Measurements from ENCODE around the gene VGLL4. TPM values are rescaled to one million over a fixed set of nuclear protein-coding genes. Genes with fewer than 3 reads are reported as not detected.

VGLL4 gene
- total RNA-seq, 1 donor from 2014 or later: 48.7 TPM

GRCh38 chr3:11662392-11662990, 18.8 kb upstream of the VGLL4 start:
- no peaks in the 10 kb centered on the region for H3K36me3 Mint-ChIP-seq (ENCODE audit: low read depth)
- H3K9me3 Mint-ChIP-seq: no peaks in the 10 kb centered on the region
- no peak for DNase-seq (ENCODE audit: low spot score)
- H3K4me3 Mint-ChIP-seq: no peak overlapping the region
- H3K27me3 Mint-ChIP-seq (ENCODE audit: insufficient read depth): peaks cover 2% of the 10 kb centered on the region
- H3K4me1 Mint-ChIP-seq (ENCODE audit: low read depth): no peaks in the 10 kb centered on the region
- no peak overlapping the region for H3K27ac Mint-ChIP-seq
- intact Hi-C loops (cut with micrococcal nuclease): no loop called here

GRCh38 chr3:11661827-11662226, 18.1 kb upstream of the VGLL4 start:
- Mint-ChIP-seq H3K36me3 (ENCODE audit: low read depth) (no peaks in the 10 kb centered on the region), H3K27me3 (ENCODE audit: insufficient read depth) (peaks cover 2% of the 10 kb centered on the region), H3K9me3 (no peaks in the 10 kb centered on the region), H3K27ac (no peak overlapping the region), H3K4me3 (no peak overlapping the region), H3K4me1 (ENCODE audit: low read depth) (no peaks in the 10 kb centered on the region)
- no peak for DNase-seq (ENCODE audit: low spot score)
- intact Hi-C loops (cut with micrococcal nuclease): no loop called here

DNA sequence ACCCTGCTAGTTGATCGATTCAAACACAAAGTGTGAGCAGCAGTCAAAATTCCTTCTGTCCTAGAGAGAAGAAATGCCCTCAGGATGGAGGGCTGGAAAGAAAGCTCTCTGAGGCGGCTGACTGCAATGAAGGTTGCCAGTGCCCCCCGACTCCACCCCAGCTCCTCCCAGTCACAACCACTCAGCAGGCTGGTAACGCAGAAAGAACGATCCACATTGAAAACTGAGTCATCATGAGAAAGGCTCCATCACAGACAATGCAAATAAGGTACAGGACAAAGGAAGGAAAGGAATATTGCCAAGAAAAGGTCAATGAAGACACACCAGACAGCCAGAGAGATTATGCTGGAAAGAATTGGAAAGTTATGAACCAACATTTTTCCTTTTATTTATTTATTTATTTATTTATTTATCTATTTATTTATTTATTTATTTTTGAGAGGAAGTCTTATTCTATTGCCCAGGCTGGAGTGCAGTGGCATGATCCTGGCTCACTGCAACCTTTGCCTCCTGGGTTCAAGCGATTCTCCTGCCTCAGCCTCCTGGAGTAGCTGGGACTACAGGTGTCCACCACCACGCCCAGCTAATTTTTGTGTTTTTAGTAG, 17.4 kb upstream of the VGLL4 start:
- Mint-ChIP-seq H3K4me3 (no peak overlapping the region), H3K36me3 (ENCODE audit: low read depth) (no peaks in the 10 kb centered on the region), H3K4me1 (ENCODE audit: low read depth) (no peaks in the 10 kb centered on the region), H3K27me3 (ENCODE audit: insufficient read depth) (peaks cover 2% of the 10 kb centered on the region), H3K9me3 (no peaks in the 10 kb centered on the region), H3K27ac (no peak overlapping the region)
- DNase-seq (ENCODE audit: low spot score): no peak
- intact Hi-C loops (cut with micrococcal nuclease): no loop called here

GRCh38 chr3:11660242-11660641, 16.5 kb upstream of the VGLL4 start:
- H3K27ac Mint-ChIP-seq: no peak overlapping the region
- no peak overlapping the region for H3K4me3 Mint-ChIP-seq
- H3K36me3 Mint-ChIP-seq (ENCODE audit: low read depth): no peaks in the 10 kb centered on the region
- no peaks in the 10 kb centered on the region for H3K4me1 Mint-ChIP-seq (ENCODE audit: low read depth)
- no peak for DNase-seq (ENCODE audit: low spot score)
- H3K27me3 Mint-ChIP-seq (ENCODE audit: insufficient read depth): peaks cover 2% of the 10 kb centered on the region
- intact Hi-C loops (cut with micrococcal nuclease): no loop called here
- no peaks in the 10 kb centered on the region for H3K9me3 Mint-ChIP-seq

DNA sequence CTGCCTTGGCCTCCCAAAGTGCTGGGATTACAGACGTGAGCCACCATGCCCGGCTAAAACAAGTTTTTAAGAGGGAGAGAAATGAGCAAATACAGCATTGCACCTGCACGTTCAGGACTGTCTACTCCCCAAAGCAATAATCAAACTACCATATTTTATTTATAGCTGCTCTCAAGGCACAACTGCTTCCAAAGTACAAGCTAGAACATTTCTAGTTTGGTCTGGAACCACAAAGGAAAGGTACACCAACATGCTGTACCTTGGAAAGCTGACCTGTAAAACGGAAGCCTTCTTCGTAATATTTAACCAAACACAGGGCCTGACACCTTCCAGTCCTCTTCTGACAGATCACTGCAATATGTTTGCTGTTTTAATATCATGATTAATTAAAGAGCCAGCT, 14.5 kb upstream of the VGLL4 start:
- H3K27ac Mint-ChIP-seq: no peak overlapping the region
- H3K36me3 Mint-ChIP-seq (ENCODE audit: low read depth): no peaks in the 10 kb centered on the region
- H3K4me1 Mint-ChIP-seq (ENCODE audit: low read depth): no peaks in the 10 kb centered on the region
- no peak overlapping the region for H3K4me3 Mint-ChIP-seq
- intact Hi-C loops (cut with micrococcal nuclease): no loop called here
- H3K27me3 Mint-ChIP-seq (ENCODE audit: insufficient read depth): peaks cover 2% of the 10 kb centered on the region
- no peaks in the 10 kb centered on the region for H3K9me3 Mint-ChIP-seq
- DNase-seq (ENCODE audit: low spot score): no peak

- intact Hi-C loops (cut with micrococcal nuclease): no loop called here
- Mint-ChIP-seq H3K27me3 (ENCODE audit: insufficient read depth) (peaks cover 2% of the 10 kb centered on the region), H3K4me3 (no peak overlapping the region), H3K9me3 (no peaks in the 10 kb centered on the region), H3K36me3 (ENCODE audit: low read depth) (no peaks in the 10 kb centered on the region), H3K4me1 (ENCODE audit: low read depth) (no peaks in the 10 kb centered on the region), H3K27ac (no peak overlapping the region)
- no peak for DNase-seq (ENCODE audit: low spot score)
Measured at GRCh38 chr3:11655196-11655928, 11.6 kb upstream of the VGLL4 start.

DNA sequence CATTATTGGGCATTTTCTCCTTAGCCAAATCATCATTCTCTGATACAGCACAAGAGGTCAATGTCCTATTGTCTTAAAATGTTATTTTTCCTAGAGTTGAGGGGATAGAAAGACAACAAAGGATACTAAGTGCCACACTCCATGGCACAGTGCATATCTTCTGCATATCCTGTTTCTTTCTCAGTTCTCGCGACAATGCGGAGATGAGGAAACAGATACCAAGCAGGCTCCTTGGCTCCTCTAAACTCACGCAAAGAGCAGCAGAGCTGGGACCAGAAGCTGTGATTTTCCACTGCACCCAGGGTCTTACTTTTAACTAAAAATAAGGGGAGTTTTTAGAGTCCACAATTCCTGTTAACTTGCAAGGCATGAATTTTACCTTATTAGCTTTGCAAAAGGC, 10.5 kb upstream of the VGLL4 start:
- Mint-ChIP-seq H3K36me3 (ENCODE audit: low read depth) (no peaks in the 10 kb centered on the region), H3K27me3 (ENCODE audit: insufficient read depth) (no peaks in the 10 kb centered on the region), H3K27ac (no peak overlapping the region), H3K4me3 (no peak overlapping the region), H3K4me1 (ENCODE audit: low read depth) (no peaks in the 10 kb centered on the region), H3K9me3 (no peaks in the 10 kb centered on the region)
- DNase-seq (ENCODE audit: low spot score): no peak
- intact Hi-C loops (cut with micrococcal nuclease): no loop called here

- peaks cover 3% of the 10 kb centered on the region for H3K27me3 Mint-ChIP-seq (ENCODE audit: insufficient read depth)
- no peaks in the 10 kb centered on the region for H3K9me3 Mint-ChIP-seq
- intact Hi-C loops (cut with micrococcal nuclease): loop anchor here (2.0 kb wide), 3 partner anchors 65 to 895 kb away; no protein-coding TSS in a partner anchor
- H3K4me1 Mint-ChIP-seq (ENCODE audit: low read depth): no peaks in the 10 kb centered on the region
- no peak for DNase-seq (ENCODE audit: low spot score)
- H3K27ac Mint-ChIP-seq: no peak overlapping the region
- H3K4me3 Mint-ChIP-seq: no peak overlapping the region
- no peaks in the 10 kb centered on the region for H3K36me3 Mint-ChIP-seq (ENCODE audit: low read depth)
Measured at GRCh38 chr3:11653298-11654055, 9.8 kb upstream of the VGLL4 start.

DNA sequence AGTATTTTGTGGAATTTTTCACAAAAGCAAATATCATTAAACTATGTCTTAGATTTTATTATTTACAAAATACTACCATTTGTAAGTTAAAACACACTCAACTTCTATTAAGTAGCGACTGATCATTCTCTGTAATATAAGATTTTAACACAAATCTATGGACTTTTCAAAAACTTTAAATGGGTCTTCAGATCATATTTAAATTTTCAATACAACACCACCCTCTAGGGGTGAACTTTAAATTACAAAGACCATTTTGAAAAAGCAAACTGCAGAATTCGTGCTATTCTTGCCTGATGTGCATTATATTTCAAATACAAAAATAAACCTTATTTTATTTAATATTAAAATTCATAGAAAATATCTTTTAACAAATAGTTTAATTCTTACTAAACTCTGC, 8.2 kb upstream of the VGLL4 start:
- no peak for DNase-seq (ENCODE audit: low spot score)
- Mint-ChIP-seq H3K27ac (no peak overlapping the region), H3K27me3 (ENCODE audit: insufficient read depth) (peaks cover 15% of the 10 kb centered on the region), H3K36me3 (ENCODE audit: low read depth) (no peaks in the 10 kb centered on the region), H3K4me3 (no peak overlapping the region), H3K4me1 (ENCODE audit: low read depth) (no peaks in the 10 kb centered on the region), H3K9me3 (no peaks in the 10 kb centered on the region)
- intact Hi-C loops (cut with micrococcal nuclease): loop anchor here (1.0 to 2.0 kb wide), 8 partner anchors 67 to 893 kb away; no protein-coding TSS in a partner anchor

- H3K9me3 Mint-ChIP-seq: no peaks in the 10 kb centered on the region
- no peak overlapping the region for H3K27ac Mint-ChIP-seq
- peaks cover 17% of the 10 kb centered on the region for H3K27me3 Mint-ChIP-seq (ENCODE audit: insufficient read depth)
- no peak for DNase-seq (ENCODE audit: low spot score)
- H3K36me3 Mint-ChIP-seq (ENCODE audit: low read depth): no peaks in the 10 kb centered on the region
- intact Hi-C loops (cut with micrococcal nuclease): loop anchor here (1.0 kb wide), 1 partner anchor 591 kb away; no protein-coding TSS in a partner anchor
- H3K4me1 Mint-ChIP-seq (ENCODE audit: low read depth): no peaks in the 10 kb centered on the region
- H3K4me3 Mint-ChIP-seq: no peak overlapping the region
Measured at GRCh38 chr3:11651477-11651876, 7.8 kb upstream of the VGLL4 start.

DNA sequence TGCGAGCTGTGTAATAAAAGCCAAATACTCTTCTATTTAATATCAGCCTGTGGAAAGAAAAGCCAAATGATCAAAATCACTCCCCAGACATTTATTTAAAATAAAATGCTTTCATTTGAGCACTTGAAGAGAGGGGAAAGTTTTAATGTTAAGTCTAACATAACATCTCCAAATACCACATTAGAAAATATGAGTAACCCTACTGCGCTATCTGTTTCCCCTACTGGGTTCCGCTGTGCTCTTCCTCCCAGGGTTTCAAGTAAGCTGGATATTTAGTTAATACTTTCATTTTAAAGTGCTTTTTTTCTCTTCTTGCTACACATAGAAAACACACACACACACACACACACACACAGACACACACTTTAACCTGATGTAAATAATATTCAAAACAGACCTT, 6.7 kb upstream of the VGLL4 start:
- Mint-ChIP-seq H3K36me3 (ENCODE audit: low read depth) (no peaks in the 10 kb centered on the region), H3K27me3 (ENCODE audit: insufficient read depth) (peaks cover 17% of the 10 kb centered on the region), H3K4me1 (ENCODE audit: low read depth) (no peaks in the 10 kb centered on the region), H3K4me3 (no peak overlapping the region), H3K9me3 (no peaks in the 10 kb centered on the region), H3K27ac (no peak overlapping the region)
- intact Hi-C loops (cut with micrococcal nuclease): no loop called here
- DNase-seq (ENCODE audit: low spot score): no peak

GRCh38 chr3:11648735-11649134, 5.0 kb upstream of the VGLL4 start:
- no peak for DNase-seq (ENCODE audit: low spot score)
- Mint-ChIP-seq H3K4me3 (no peak overlapping the region), H3K27ac (no peak overlapping the region), H3K36me3 (ENCODE audit: low read depth) (no peaks in the 10 kb centered on the region), H3K9me3 (no peaks in the 10 kb centered on the region), H3K4me1 (ENCODE audit: low read depth) (peaks cover 10% of the 10 kb centered on the region), H3K27me3 (ENCODE audit: insufficient read depth) (peaks cover 19% of the 10 kb centered on the region)
- intact Hi-C loops (cut with micrococcal nuclease): loop anchor here (10.0 kb wide), 1 partner anchor 1776 kb away; the partner anchor contains the start of gene NUP210

All from activated T-helper 1 cell treated with anti-CD3 and anti-CD28 coated beads, Interleukin-12 subunit alpha, Interleukin-12 subunit beta, Interleukin-2, Interleukin-4 antibody, amounts not matched to agents 30 ng/mL and 10 ng/mL and 1 ng/mL, durations not matched to agents 14 hours and 24 hours and 36 hours (primary cell).